GM19193 (cell line): ENCODE data around the gene RNF40.

Experiments
- POLR2A ChIP-seq: IDR thresholded peaks from 4 replicates; pipeline ENCODE4 v1.6.1; 2011; ENCODE audit not compliant: insufficient read depth, insufficient read length; ENCODE audit errors: extremely low read depth

RNF40 gene

GRCh38 chr16:30805370-30806169 is 43.4 kb downstream of the RNF40 start:
- TF ChIP-seq POLR2A, result peak; percentile 51

- TF ChIP-seq POLR2A, result no peak
Observed at GRCh38 chr16:30808146-30808545, 46.0 kb downstream of the RNF40 start.

- TF ChIP-seq POLR2A, result no peak
Observed at GRCh38 chr16:30813821-30814189, 51.7 kb downstream of the RNF40 start.

GRCh38 chr16:30816769-30817168 is 54.6 kb downstream of the RNF40 start:
- no peak for TF ChIP-seq POLR2A

GRCh38 chr16:30820952-30821421 is 58.9 kb downstream of the RNF40 start:
- no peak for TF ChIP-seq POLR2A

- no peak for TF ChIP-seq POLR2A
Observed at GRCh38 chr16:30821891-30822290, 59.8 kb downstream of the RNF40 start.
